OCI-LY7 (cell line): ENCODE results near the gene APLN. TPM values are rescaled to one million over a fixed set of nuclear protein-coding genes. Genes with fewer than 3 reads are reported as not detected.

Source experiments
- BruUV-seq: library from RNA; stranded (reverse); fragments of 400-500 nt; replicated peaks from 2 replicates; lab custom pipeline; 2021; lab: Mats Ljungman, UMichigan
- CTCF ChIA-PET: fragments of 300-600 bp; sonication (Branson Sonifier 250); formaldehyde crosslinking; loops from one replicate; lab custom pipeline; 2022; ENCODE audit warnings: antibody characterized with exemption; ENCODE audit not compliant: unreplicated experiment; lab: Charles Lee
- POLR2A ChIA-PET: fragments of 300-600 bp; sonication (Branson Sonifier 250); formaldehyde crosslinking; loops from one replicate; lab custom pipeline; 2022; ENCODE audit warnings: antibody characterized with exemption; lab: Charles Lee
- DNase-seq: peaks from one replicate; pipeline ENCODE4 v3.0.0-alpha.2; 2015; ENCODE audit warnings: low spot score
- H2AFZ ChIP-seq: fragments of 200-600 bp; sonication (generic), shearing (Covaris generic); 2 replicates; pipeline ENCODE4 v1.6.1; 2014; ENCODE audit warnings: mild to moderate bottlenecking, antibody characterized with exemption, low read length, moderate library complexity
- H3K27ac ChIP-seq: fragments of 200-600 bp; sonication (generic); 2 replicates; pipeline ENCODE4 v1.5.1; 2014; ENCODE audit warnings: mixed run types, low read depth, mild to moderate bottlenecking, moderate library complexity, low read length, inconsistent platforms; ENCODE audit not compliant: poor library complexity, severe bottlenecking
- H3K36me3 ChIP-seq: fragments of 200-600 bp; sonication (generic); 2 replicates; pipeline ENCODE4 v1.6.1; 2014; ENCODE audit warnings: mild to moderate bottlenecking, antibody characterized with exemption, low read length, moderate library complexity, mixed read lengths; ENCODE audit not compliant: insufficient read depth
- H3K4me1 ChIP-seq: fragments of 200-600 bp; sonication (generic); 2 replicates; pipeline ENCODE4 v1.5.1; 2014; ENCODE audit warnings: mild to moderate bottlenecking, low read length; ENCODE audit not compliant: insufficient read depth, poor library complexity, severe bottlenecking
- H3K4me2 ChIP-seq: fragments of 200-600 bp; sonication (generic); 2 replicates; pipeline ENCODE4 v1.6.1; 2014; ENCODE audit warnings: mild to moderate bottlenecking, low read length
- H3K4me3 ChIP-seq: fragments of 200-600 bp; sonication (generic); 2 replicates; pipeline ENCODE4 v1.5.1; 2014; ENCODE audit warnings: mild to moderate bottlenecking, low read depth, low read length; ENCODE audit not compliant: poor library complexity, severe bottlenecking
- H3K79me2 ChIP-seq: fragments of 200-600 bp; sonication (generic); 2 replicates; pipeline ENCODE4 v1.6.1; 2016; ENCODE audit warnings: low read depth, mild to moderate bottlenecking, low read length, moderate library complexity, mixed read lengths; ENCODE audit not compliant: insufficient read depth
- H3K9me2 ChIP-seq: fragments of 200-600 bp; sonication (generic); 2 replicates; pipeline ENCODE4 v1.6.1; 2016; ENCODE audit warnings: mild to moderate bottlenecking, low read length, mixed read lengths; ENCODE audit not compliant: insufficient read depth
- H3K9me3 ChIP-seq: fragments of 200-600 bp; sonication (generic); 2 replicates; pipeline ENCODE4 v1.6.1; 2014; ENCODE audit warnings: mild to moderate bottlenecking, mixed run types, low read length, mixed read lengths
- H4K20me1 ChIP-seq: fragments of 200-600 bp; sonication (generic); 2 replicates; pipeline ENCODE4 v1.6.1; 2014; ENCODE audit warnings: mild to moderate bottlenecking, antibody characterized with exemption, low read length, moderate library complexity, mixed read lengths; ENCODE audit not compliant: insufficient read depth
- CTCF ChIP-seq: fragments of 200-600 bp; sonication (generic); conservative IDR thresholded peaks from 2 replicates; pipeline ENCODE4 v1.5.1; 2014; ENCODE audit warnings: mild to moderate bottlenecking, antibody characterized with exemption, low read length, moderate library complexity, mixed read lengths
- EZH2phosphoT487 ChIP-seq: fragments of 200-600 bp; sonication (generic); IDR thresholded peaks from 2 replicates; pipeline ENCODE4 v1.6.1; 2018; ENCODE audit warnings: low read depth, borderline replicate concordance, mild to moderate bottlenecking, mixed run types, antibody characterized with exemption, low read length, moderate library complexity, mixed read lengths
- intact Hi-C: fragments of 100-400 bp; cut with micrococcal nuclease; formaldehyde crosslinking; loops from one replicate; pipeline ENCODE4 v1.10.0; 2022; ENCODE audit not compliant: unreplicated experiment
- total RNA-seq, 2 experiments: library from RNA; depleted of rRNA in 1 of 2; stranded (reverse); fragments of >200 nt in 1 of 2; shearing (Covaris generic) in 1 of 2; gene quantifications; 2 replicates each; pipeline ENCODE4 v1.2.3, GENCODE V29; 2014 to 2022

Gene APLN
- total RNA-seq, 2 experiments from 2014 or later = 0.13 TPM; not detected in 1

DNA sequence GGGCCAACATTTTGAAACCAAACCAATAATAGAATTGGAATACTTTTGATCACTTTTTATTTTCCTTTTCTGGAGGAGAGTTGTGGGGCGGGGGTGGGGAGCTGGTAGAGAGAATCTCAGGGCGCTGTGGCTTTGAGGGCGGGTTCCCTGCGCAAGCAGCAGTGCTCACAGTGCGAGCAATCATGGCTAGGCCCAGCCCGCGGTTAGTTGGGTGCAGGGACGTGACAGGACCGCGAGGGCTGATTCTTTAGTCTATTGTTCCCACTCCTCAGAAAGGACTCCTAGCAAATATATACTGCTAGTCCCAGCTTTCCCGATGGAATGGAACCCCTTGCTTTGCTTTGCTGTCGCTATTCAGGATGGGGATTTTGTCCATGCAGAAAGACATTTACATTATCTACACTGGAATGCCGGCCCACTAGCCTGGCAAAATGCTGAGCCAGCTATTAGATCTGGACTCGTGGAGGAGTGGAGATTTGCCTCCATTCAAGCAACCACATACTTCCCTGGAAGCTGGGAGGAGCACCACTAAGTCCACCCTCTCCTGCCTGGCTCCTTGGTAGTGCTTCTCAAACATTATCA lies 23.9 kb upstream of the APLN start:
- ChIA-PET POLR2A (interaction anchor here (1.3 kb wide), 1 partner anchor 10 kb away, joined by 3 read pairs; no protein-coding TSS in a partner anchor), CTCF (no interaction called here)
- Histone ChIP-seq H3K4me2 (no peak overlapping the region), H3K9me3 (no peaks in the 10 kb centered on the region), H3K27ac (no peak overlapping the region), H3K4me1 (no peaks in the 10 kb centered on the region), H4K20me1 (no peaks in the 10 kb centered on the region), H3K9me2 (no peaks in the 10 kb centered on the region), H3K36me3 (no peaks in the 10 kb centered on the region), H3K79me2 (no peaks in the 10 kb centered on the region), H2AFZ (no peak overlapping the region), H3K4me3 (no peak overlapping the region)
- no peak for DNase-seq
- TF ChIP-seq CTCF = no peak
- BruUV-seq = no TSS peak
- intact Hi-C loops = no loop called here

DNA sequence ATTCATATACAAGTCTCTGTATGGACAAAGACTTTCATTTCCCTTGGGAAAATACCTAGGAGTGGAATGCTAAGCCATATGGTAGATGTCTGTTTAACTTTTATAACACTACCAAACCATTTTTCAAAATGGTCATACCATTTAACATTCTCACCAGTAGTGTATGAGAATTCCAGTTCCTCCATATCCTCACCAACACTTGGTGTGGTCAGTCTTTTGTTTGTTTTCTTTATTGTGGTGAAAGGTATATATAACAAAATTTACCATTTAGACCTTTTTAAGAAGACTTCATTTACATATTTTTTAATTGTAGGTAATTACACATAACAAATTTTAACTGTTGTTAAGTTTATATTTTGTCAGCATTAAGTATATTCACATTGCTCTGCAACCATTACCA lies 12.7 kb upstream of the APLN start:
- TF ChIP-seq CTCF = no peak
- no peak for TF ChIP-seq EZH2phosphoT487
- no peaks in the 10 kb centered on the region for H3K4me1 ChIP-seq
- H3K79me2 ChIP-seq = no peaks in the 10 kb centered on the region
- no peak overlapping the region for H3K4me3 ChIP-seq
- BruUV-seq = no TSS peak
- CTCF ChIA-PET = no interaction called here
- DNase-seq = no peak
- H3K4me2 ChIP-seq = no peak overlapping the region
- intact Hi-C loops = no loop called here
- no peaks in the 10 kb centered on the region for H3K36me3 ChIP-seq
- no peaks in the 10 kb centered on the region for H3K9me3 ChIP-seq
- no peak overlapping the region for H2AFZ ChIP-seq
- POLR2A ChIA-PET = no interaction called here
- H4K20me1 ChIP-seq = no peaks in the 10 kb centered on the region
- H3K27ac ChIP-seq = no peak overlapping the region
- H3K9me2 ChIP-seq = no peaks in the 10 kb centered on the region

DNA sequence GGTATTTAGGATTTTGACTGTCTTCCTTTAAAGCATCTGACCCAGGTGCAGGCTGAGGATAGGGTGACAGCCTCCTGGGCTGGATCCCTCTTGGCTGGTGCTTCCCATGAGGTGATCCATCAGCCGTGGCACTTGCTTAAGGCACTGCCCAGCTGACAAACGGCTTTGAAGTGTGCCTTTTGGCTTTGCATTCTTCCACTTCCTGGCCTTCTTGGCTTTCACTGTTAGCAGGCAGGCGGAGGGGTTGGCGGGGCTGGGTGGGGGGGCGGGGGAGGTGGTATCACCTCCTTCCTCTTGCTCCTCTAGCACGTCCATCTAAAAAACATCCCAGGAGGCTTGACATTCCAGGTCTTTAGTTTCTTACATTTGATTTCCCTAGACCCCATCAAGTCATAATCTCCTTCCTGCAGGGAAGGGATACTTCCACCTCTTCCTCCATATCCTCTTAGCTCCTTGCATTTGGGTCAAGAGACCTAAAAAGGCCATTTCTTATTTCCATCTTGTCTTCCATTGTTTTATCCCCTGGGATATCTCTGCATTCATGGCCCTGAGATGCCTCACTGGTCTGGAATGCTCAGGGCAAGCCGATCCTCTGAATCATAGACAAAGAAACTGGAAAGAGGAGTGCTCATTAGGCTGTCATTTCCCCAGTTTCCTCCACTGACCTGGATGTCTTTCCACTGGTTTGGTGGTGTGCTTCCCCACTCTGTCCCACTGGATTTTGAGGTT lies 11.3 kb upstream of the APLN start:
- H3K4me2 ChIP-seq = no peak overlapping the region
- ChIA-PET CTCF (no interaction called here), POLR2A (no interaction called here)
- TF ChIP-seq EZH2phosphoT487 (no peak), CTCF (no peak)
- no peaks in the 10 kb centered on the region for H3K9me2 ChIP-seq
- no peak for DNase-seq
- no peak overlapping the region for H3K27ac ChIP-seq
- no peaks in the 10 kb centered on the region for H3K9me3 ChIP-seq
- BruUV-seq = no TSS peak
- H3K36me3 ChIP-seq = no peaks in the 10 kb centered on the region
- no peaks in the 10 kb centered on the region for H3K79me2 ChIP-seq
- H3K4me3 ChIP-seq = no peak overlapping the region
- intact Hi-C loops = no loop called here
- H2AFZ ChIP-seq = no peak overlapping the region
- no peaks in the 10 kb centered on the region for H3K4me1 ChIP-seq
- no peaks in the 10 kb centered on the region for H4K20me1 ChIP-seq
